Measurements from ENCODE around the gene CALHM4. TPM values are rescaled to one million over a fixed set of nuclear protein-coding genes. Genes with fewer than 3 reads are reported as not detected.
A peak's percentile ranks its signal among the peaks of the same experiment; 100 is the strongest.

CALHM4 gene
- total and polyA plus RNA-seq, 11 donors, result 0.10 to 0.67 TPM; not detected in 9

DNA sequence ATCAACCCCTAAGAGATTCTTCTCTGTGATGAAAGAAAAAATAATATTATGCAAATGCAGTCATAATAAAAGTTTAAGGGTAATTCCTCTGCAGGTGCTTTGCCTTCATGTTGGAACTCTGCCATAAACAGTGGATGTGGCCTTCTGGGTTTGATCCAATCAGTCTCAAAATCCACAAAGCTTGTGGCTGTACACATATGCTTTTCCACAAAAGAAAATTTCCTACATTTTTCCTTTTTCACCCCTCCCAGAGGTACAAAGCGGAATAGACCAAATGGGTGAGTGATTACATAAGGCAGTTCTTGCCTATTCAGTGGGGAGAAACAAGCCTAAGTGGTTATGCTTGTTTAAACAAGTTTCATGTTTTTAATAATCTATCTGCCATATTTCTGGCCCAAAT is 25.4 kb upstream of the CALHM4 start:
- WGBS, 4 donors, result 86 to 100% (median 92%) methylated on average over 1 of the region's 1 CpG
- Histone ChIP-seq H3K4me3 (no peak overlapping the region), H3K27me3 (no peaks in the 10 kb centered on the region), H3K36me3 (no peaks in the 10 kb centered on the region), H3K9me3 (no peaks in the 10 kb centered on the region), H3K4me1 (peaks cover 0 to 27% (median 14%) of the 10 kb centered on the region in 12 donors), H3K27ac (peak overlapping the region in 2 of 12 donors; percentile 2 to 19)
- ATAC-seq, result no peak
- intact Hi-C loops (cut with DNase I), result loop anchor here in 2 of 10 donors (2.0 kb wide), 1 partner anchor 15 kb away; no protein-coding TSS in a partner anchor
- DNase-seq, result no peak
- TF ChIP-seq CTCF (IDR thresholded peaks at IDR 0.05) (no peak), POLR2A (IDR thresholded peaks at IDR 0.05) (no peak)

- intact Hi-C loops (cut with DNase I), result loop anchor here in 2 of 10 donors (2.0 kb wide), 1 partner anchor 16 kb away; no protein-coding TSS in a partner anchor
- Histone ChIP-seq H3K4me1 (peaks cover 0 to 27% (median 14%) of the 10 kb centered on the region in 12 donors), H3K27ac (peak overlapping the region in 3 of 12 donors; percentile 17 to 33 (median 19)), H3K27me3 (no peaks in the 10 kb centered on the region), H3K36me3 (no peaks in the 10 kb centered on the region), H3K4me3 (peak overlapping the region in 2 of 12 donors; percentile 5 to 27), H3K9me3 (no peaks in the 10 kb centered on the region)
- TF ChIP-seq CTCF (IDR thresholded peaks at IDR 0.05), result no peak
- no peak for TF ChIP-seq POLR2A (IDR thresholded peaks at IDR 0.05)
- no peak for ATAC-seq
- WGBS, 4 donors, result 28 to 38% (median 35%) methylated on average over 3 of the region's 3 CpGs
- no peak for DNase-seq
Observed at GRCh38 chr6:116528780-116529179, 24.8 kb upstream of the CALHM4 start.

DNA sequence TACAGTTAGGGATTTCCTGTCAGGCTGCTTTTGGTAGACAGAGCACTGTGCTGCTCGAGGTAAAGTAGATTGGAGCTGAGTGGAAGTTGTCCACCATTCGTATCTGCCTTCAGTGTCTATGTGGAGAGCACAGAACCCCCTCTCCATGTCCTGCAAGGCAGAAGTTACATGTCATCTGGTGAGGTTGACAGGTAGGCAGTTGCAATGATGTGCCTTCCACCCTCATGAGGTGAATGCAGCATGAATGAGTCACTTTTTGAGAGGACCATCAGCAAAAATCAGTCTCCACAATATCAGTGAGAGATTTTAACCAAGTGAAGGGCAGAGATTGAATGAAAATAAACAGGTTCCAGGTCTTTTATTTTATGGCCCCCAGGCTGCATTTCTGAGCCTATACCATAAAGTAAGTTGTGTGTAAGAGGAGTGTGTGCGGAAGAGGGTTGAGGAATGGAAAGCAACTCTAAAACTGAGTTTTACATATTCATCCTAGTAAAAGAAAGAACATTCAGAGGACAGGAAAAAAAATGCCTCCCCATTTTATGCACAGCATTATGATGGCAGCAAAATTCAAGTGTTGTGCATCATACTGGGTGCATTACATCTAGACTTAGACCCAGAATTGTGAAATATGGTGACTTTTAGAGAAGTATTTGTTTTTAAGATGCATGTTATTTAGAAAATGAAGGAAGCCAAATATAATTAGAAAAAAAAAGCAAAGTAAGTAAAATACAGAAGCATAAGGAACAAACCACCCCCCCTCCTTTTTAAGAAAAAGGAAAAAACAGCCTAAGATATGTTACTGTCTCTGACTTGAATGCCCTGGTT is 23.9 kb upstream of the CALHM4 start:
- Histone ChIP-seq H3K4me3 (peak overlapping the region in 1 of 12 donors; percentile 27), H3K27me3 (no peaks in the 10 kb centered on the region), H3K27ac (peak overlapping the region in 2 of 12 donors; percentile 19 to 53), H3K36me3 (no peaks in the 10 kb centered on the region), H3K4me1 (peaks cover 0 to 27% (median 13%) of the 10 kb centered on the region in 12 donors), H3K9me3 (no peaks in the 10 kb centered on the region)
- DNase-seq, result no peak
- no peak for ATAC-seq
- intact Hi-C loops (cut with DNase I), result loop anchor here in 9 of 10 donors (2.0 to 10.0 kb wide), 7 partner anchors 17 to 312 kb away; no protein-coding TSS in a partner anchor
- WGBS, 4 donors, result 62 to 76% (median 70%) methylated on average over 3 of the region's 3 CpGs
- TF ChIP-seq POLR2A (IDR thresholded peaks at IDR 0.05) (no peak), CTCF (IDR thresholded peaks at IDR 0.05) (no peak)

GRCh38 chr6:116530436-116530835 is 23.1 kb upstream of the CALHM4 start:
- DNase-seq (no peak), ATAC-seq (no peak)
- intact Hi-C loops (cut with DNase I), result loop anchor here in 9 of 10 donors (5.0 to 10.0 kb wide), 6 partner anchors 83 to 313 kb away; no protein-coding TSS in a partner anchor
- Histone ChIP-seq H3K27ac (peak overlapping the region in 1 of 12 donors; percentile 53), H3K4me3 (no peak overlapping the region), H3K9me3 (no peaks in the 10 kb centered on the region), H3K27me3 (no peaks in the 10 kb centered on the region), H3K36me3 (no peaks in the 10 kb centered on the region), H3K4me1 (peaks cover 0 to 20% (median 7%) of the 10 kb centered on the region in 12 donors)
- 89 to 92% (median 91%) methylated on average over 2 of the region's 2 CpGs for WGBS, 4 donors
- TF ChIP-seq POLR2A (IDR thresholded peaks at IDR 0.05) (no peak), CTCF (IDR thresholded peaks at IDR 0.05) (no peak)
